Umbilical cord (tissue), 2 donors: ENCODE data around the gene CAMK2A. TPM values are rescaled to one million over a fixed set of nuclear protein-coding genes. Genes with fewer than 3 reads are reported as not detected.

Experiments used
- DNase-seq: peaks from one replicate; pipeline ENCODE4 v3.0.0-alpha.2; 2015; ENCODE audit warnings: low spot score
- total RNA-seq: library from RNA; depleted of rRNA; stranded (reverse); fragments of >200 nt; gene quantifications from one replicate; pipeline ENCODE4 v1.2.3, GENCODE V29; 2014; ENCODE audit warnings: low replicate concordance; ENCODE audit not compliant: insufficient read depth

Gene CAMK2A
- total RNA-seq, 1 donor from 2014 or later, result 5.8 TPM

DNA sequence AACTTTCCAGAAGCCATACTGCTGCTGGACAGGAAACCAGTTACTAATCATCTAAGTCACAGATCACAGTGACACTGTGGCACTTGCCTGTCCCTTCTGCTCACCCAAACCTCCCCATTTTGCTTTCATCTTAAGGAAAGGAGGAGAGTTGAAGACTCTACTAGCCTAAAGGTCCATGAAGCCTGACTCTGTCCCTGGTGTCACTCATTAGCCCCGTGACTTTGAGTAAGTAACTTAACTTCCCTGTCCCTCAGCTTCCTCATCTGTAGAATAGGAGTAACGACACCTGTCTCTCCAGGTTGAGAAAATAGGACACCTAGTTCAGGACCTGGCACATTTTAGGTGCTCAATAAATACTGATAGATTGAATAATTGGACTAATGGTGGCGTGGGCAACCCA, 100.2 kb downstream of the CAMK2A start:
- DNase-seq, result no peak

- no peak for DNase-seq
These were observed 101.3 kb downstream of the CAMK2A start for GRCh38 chr5:150188146-150188842.

- DNase-seq, result no peak
These were observed 102.7 kb downstream of the CAMK2A start for GRCh38 chr5:150186897-150187296.

DNA sequence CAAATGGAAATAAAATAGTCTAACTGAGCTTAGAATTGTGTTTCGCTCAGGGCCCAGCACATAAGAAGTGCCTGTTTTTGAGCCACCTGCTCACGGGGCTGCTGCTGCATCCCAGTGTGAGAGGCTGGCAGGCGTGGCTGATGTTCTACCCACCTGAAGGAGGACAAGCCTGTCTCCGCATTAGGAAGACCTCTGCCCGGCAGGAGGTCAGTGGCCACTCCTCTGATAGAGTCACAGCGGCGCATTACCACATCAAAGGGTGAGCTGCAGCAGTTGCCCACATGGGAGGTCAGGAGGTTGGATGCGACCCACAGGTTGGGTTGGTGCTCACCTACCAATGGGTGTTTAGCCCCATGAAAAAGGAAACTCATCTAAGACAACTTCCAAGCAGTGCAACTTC, 103.4 kb downstream of the CAMK2A start:
- DNase-seq, result no peak

GRCh38 chr5:150184990-150185912, 104.3 kb downstream of the CAMK2A start:
- DNase-seq, result no peak

DNA sequence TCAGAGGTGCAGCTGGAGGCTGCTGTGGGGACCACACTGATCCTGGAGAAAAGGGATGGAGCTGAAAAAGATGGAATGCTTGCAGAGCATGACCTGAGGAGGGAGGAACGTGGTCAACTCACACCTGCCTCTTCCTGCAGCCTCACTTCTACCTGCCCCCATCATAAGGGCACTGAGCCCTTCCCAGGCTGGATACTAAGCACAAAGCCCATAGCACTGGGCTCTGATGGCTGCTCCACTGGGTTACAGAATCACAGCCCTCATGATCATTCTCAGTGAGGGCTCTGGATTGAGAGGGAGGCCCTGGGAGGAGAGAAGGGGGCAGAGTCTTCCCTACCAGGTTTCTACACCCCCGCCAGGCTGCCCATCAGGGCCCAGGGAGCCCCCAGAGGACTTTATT, 105.6 kb downstream of the CAMK2A start:
- DNase-seq, result no peak

- no peak for DNase-seq
These were observed 106.1 kb downstream of the CAMK2A start for GRCh38 chr5:150183436-150183835.

DNA sequence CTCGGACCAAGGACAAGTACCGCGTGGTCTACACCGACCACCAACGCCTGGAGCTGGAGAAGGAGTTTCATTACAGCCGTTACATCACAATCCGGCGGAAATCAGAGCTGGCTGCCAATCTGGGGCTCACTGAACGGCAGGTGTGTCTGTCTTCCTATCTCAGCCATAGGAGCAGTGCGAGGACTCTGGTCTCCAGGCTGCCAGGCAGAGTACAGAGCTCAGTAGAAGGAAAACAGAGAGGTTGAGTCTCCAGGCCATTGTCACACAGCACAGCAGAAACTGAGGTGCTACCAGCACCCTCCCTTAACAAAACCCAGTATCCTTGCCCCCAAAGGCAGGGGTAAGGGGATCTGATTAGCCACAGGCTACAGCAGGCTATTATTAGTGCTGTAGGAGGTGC, 106.8 kb downstream of the CAMK2A start:
- DNase-seq, result no peak

DNA sequence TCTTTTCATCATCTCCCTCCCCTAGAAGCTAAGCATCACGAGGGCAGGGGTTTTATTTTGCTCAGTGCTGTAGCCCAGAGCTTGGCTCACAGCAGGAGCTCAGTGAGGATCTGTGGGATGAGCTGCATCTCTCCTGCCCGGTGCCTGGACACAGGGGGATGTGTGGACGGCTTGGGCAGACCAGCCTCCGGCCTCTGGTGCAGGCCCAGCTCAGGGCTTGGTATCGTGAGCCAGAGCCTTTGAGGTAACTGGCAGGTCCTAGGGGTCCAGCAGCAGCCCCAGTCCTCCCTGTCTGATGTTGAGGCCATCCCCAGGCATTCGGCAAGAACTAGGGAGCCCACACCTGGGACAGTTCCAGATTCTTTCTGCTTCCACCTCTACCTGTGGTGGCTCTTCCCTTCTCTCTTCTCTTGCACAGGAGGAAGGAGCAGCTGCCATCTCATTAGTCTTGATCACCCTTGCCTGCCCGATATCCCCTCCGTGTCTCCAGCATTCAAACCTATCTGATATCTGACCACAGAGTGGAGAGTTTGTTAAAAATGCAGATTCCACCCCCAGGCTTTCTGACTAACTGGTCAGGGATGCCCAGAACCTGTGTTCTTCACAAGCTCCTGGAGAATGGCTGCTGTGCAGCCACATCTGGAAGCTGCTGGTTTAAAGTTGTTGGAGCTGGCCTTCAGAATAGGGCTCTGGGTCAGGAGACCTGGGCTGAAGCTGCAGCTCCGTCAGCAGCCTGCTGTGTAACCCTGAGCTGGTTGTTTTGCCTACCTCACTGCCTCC, 107.6 kb downstream of the CAMK2A start:
- DNase-seq, result no peak

DNA sequence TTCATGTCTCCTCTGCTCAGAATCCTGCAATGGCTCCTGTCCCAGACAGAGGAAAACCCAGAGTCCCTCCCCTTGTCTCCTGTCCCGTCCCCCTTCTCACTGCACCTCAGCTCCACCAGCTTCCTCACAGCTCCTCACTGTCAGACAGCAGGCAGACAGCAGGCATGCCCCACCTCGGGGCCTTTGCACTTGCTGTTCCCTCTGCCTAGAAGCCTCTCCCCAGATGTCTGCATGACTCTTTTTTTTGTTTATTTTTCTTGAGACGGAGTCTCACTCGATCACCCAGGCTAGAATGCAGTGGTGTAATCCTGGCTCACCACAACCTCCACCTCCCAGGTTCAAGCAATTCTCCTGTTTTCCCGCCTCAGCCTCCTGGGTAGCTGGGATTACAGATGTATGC, 108.5 kb downstream of the CAMK2A start:
- DNase-seq, result no peak

DNA sequence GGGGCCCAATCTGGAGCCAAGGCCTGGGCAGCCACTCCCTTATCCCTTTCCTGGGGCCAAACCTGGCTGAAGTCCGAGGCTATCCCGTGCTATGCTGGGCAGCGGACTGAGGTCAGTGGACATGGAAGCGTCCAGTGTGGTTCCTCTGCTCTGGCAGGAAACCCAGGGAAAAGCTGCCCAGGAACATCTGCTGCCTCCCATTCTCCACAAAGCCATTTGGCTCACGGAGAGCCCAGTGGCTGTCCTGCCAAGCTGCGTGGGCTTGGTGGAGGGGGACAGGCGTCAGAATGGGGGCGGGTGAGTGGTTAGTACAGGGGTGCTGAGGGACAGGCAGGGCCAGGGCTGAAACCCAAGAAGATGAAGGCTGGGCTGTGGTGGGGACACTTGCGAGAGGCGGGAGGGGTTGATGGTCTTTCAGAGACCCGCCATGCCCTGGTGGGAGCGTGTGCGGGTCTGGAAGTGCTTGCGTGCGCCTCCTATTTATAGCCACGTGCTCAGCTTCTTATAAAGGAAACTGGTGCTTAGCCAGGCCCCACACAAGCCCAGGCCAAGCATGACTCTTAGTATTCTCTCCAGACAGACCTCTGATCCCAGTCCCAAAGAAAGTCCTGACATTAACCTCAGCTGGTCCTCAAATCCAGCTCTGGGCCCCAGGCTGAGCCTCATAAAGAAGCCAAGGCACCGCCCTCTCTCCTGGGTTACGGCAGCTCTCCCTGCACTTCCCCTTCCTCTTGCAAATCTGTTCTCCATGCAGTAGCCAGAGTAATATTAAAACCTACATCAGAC, 109.1 kb downstream of the CAMK2A start:
- DNase-seq, result peak; percentile 91

DNA sequence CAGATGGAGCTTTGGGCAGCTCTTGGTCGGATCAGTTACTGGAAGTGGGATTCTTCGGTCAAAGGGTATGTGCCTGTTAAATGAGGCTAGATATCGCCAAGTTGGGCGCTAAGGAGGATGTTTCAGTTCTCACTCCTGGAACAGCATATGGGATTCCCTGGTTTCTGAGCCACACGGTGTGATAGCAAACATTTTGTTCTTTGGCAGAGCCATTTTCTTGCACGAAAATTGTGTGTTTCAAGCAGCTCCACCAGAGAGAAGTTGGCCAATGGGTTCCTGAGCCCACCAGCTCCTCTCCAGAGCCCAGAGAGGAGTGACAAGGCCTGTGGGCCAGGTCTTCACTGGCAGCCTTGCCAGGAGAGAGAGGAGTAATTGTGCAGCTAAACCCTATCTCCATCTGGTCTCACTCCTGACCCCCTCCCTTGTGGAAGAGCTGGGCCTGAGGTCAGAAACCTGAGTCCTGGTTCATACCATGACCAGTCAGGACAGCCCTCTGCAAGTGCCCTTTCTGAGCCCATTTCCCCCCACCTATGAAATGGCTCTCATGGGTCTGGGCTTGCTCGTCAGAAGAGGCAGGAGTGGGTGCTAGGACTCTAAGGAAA, 110.5 kb downstream of the CAMK2A start:
- DNase-seq, result no peak

DNA sequence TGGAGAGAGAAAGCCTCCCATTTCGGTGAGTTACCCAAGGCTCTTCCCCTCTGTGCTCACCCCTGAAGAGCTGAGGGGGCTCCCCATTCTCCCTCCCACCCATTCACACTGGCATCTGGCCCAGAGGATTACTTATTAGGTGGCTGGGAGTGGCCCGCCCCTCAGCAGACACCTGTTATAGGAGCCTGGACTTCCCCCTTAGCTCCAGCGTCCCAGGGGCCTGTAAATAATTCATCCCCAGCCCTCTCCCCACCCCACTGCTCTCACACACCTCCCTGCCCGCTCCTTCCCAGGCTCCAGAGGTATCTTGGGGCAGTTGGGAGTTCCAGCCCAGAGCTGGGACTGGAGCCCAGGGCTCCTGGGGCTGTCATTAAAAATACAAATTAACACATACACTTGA, 111.3 kb downstream of the CAMK2A start:
- no peak for DNase-seq

GRCh38 chr5:150177721-150178120, 111.9 kb downstream of the CAMK2A start:
- no peak for DNase-seq

GRCh38 chr5:150176745-150177477, 112.7 kb downstream of the CAMK2A start:
- DNase-seq, result no peak

- no peak for DNase-seq
These were observed 114.0 kb downstream of the CAMK2A start for GRCh38 chr5:150175536-150175935.

GRCh38 chr5:150175076-150175475, 114.5 kb downstream of the CAMK2A start:
- DNase-seq, result no peak

DNA sequence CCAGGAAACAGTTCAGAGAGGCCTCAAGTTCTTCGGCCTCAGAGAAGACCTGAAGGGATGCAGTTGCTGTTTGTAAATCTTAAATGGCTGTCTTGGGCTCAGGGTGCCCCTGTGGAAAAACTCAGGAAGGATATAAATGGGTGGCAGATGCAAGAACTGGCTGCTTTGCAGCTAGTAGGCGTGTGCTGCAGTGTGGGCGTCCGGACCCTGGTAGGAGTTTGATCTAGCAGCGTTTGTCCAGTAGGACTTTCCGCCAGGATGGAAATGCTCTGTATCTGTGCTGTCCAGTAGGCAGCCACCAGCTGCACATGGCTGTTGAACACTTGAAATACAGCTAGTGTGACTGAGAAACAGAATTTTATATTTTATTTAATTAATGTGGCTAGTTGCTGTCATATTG, 115.3 kb downstream of the CAMK2A start:
- no peak for DNase-seq

- no peak for DNase-seq
These were observed 116.4 kb downstream of the CAMK2A start for GRCh38 chr5:150173161-150173560.

GRCh38 chr5:150172556-150172955, 117.0 kb downstream of the CAMK2A start:
- no peak for DNase-seq
